ENCODE data around the gene MPPED1. TPM values are rescaled to one million over a fixed set of nuclear protein-coding genes. Genes with fewer than 3 reads are reported as not detected.
A peak's percentile ranks its signal among the peaks of the same experiment; 100 is the strongest.

The MPPED1 gene
- total and polyA plus RNA-seq, 3 experiments from 2014 or later = not detected

DNA sequence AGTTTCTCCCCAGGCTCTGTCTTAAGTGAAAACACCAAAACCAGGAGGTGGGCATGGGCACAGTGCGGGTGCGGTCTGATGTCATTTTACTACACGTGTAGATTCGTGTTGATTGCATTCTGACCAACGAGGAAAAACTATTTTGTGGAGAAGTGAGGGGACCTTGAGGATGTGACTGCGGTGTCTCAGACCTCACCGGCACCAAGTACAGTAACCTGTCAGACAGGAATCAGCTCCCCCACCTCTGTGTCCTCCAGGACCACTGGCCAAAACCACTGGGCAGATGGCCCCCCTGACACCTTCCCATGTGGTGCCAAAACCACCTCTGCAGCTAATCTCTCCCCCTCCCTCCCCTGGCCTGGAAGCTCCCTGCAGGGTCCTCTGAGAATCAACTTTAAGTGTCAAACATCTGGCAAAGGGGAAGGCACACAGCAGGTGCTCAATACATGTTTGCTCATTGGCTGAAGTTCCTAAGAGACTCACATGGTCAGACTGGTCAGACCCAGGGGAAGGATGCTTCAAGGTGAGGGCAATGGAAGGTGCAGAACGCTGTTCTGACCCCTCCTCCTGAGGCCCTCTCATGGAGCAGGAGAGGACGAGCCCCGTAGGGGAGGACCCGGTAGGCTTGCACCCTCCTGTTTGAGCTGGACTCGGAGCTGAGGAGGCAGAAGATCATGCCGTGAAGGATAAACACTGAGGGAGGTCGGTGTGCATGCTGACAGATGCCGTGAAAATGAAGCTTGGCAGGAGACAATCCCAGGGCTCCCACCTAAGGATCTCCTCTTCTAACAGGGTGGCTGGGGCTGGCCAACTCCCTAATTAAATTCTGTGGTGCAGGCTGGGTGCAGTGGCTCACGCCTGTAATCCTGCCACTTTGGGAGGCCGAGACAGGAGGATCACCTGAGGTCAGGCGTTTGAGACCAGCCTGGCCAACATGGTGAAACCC lies 129.9 kb downstream of the MPPED1 start:
- Mint-ChIP-seq H3K4me1 (no peaks in the 10 kb centered on the region), H3K36me3 (peaks cover 0 to 3% (median 0%) of the 10 kb centered on the region in 3 donors), H3K27me3 (peaks cover 15 to 53% of the 10 kb centered on the region in 2 donors), H3K27ac (no peak overlapping the region), H3K4me3 (no peak overlapping the region), H3K9me3 (peaks cover 0 to 2% (median 0%) of the 10 kb centered on the region in 5 donors)
- no peak overlapping the region for H3K4me3 ChIP-seq (ENCODE audit: low read length)
- no peaks in the 10 kb centered on the region for H3K36me3 ChIP-seq (ENCODE audit: insufficient read depth, low read length)
- DNase-seq = no peak
- CTCF ChIA-PET = no interaction called here
- H3K27me3 ChIP-seq (ENCODE audit: insufficient read depth, low read length, poor library complexity, severe bottlenecking) = peaks cover 4% of the 10 kb centered on the region
- no peaks in the 10 kb centered on the region for H3K4me1 ChIP-seq (ENCODE audit: insufficient read depth, low read length)
- no peak overlapping the region for H3K27ac ChIP-seq (ENCODE audit: low read depth, low read length)
- no peaks in the 10 kb centered on the region for H3K9me3 ChIP-seq (ENCODE audit: low read length)
- POLR2A ChIA-PET = no interaction called here

GRCh38 chr22:43542681-43543521 lies 131.1 kb downstream of the MPPED1 start:
- Histone ChIP-seq H3K9me3 (ENCODE audit: low read length) (no peaks in the 10 kb centered on the region), H3K27ac (ENCODE audit: low read depth, low read length) (no peak overlapping the region), H3K27me3 (ENCODE audit: insufficient read depth, low read length, poor library complexity, severe bottlenecking) (peaks cover 4% of the 10 kb centered on the region), H3K36me3 (ENCODE audit: insufficient read depth, low read length) (no peaks in the 10 kb centered on the region), H3K4me3 (ENCODE audit: low read length) (no peak overlapping the region), H3K4me1 (ENCODE audit: insufficient read depth, low read length) (no peaks in the 10 kb centered on the region)
- peaks cover 0 to 3% (median 0%) of the 10 kb centered on the region in 3 donors for H3K36me3 Mint-ChIP-seq
- H3K27me3 Mint-ChIP-seq = peaks cover 15 to 47% of the 10 kb centered on the region in 2 donors
- H3K4me3 Mint-ChIP-seq = no peak overlapping the region
- POLR2A ChIA-PET = no interaction called here
- no peak for DNase-seq
- H3K27ac Mint-ChIP-seq = no peak overlapping the region
- peaks cover 0 to 2% (median 0%) of the 10 kb centered on the region in 5 donors for H3K9me3 Mint-ChIP-seq
- H3K4me1 Mint-ChIP-seq = no peaks in the 10 kb centered on the region
- CTCF ChIA-PET = no interaction called here

DNA sequence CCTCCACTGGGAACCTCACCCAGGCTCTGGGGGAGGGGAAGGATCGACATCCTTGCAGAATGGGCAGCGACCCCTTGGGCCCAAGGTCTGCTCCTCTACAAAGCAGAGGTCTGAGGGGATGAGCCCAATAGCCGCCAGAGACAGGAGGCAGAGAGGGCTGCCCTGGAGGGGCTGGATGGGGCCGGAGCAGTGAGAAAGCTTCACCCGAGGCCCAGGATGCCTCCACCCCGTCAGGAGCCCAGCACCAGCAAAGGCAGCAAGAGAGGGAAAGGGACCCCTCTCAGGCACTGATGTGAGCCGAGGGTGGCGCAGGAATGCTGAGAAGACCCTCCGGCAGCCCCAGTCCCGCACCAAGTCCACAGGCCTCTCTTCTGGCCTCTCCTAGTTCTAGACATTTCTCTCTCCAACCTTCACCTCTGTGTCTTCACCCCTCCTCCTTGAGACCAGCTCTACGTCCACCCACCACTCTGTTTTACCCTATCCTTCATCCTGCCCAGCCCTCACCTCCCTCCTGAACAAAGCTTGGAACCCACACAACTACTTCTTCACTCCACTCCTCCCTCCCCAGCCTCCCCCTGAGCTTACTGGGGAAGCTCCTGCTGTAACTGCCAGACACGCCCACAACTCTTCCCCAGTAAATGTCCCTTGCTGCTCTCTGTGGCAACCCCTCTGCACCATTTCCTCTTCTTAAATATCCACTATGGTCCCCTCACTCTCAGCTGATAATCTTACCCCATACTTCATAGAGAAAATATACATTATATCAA lies 131.9 kb downstream of the MPPED1 start:
- CTCF ChIA-PET = no interaction called here
- Mint-ChIP-seq H3K27ac (no peak overlapping the region), H3K4me1 (no peaks in the 10 kb centered on the region), H3K4me3 (no peak overlapping the region), H3K36me3 (no peaks in the 10 kb centered on the region), H3K9me3 (no peaks in the 10 kb centered on the region), H3K27me3 (peaks cover 7 to 43% of the 10 kb centered on the region in 2 donors)
- Histone ChIP-seq H3K4me3 (ENCODE audit: low read length) (no peak overlapping the region), H3K9me3 (ENCODE audit: low read length) (no peaks in the 10 kb centered on the region), H3K27me3 (ENCODE audit: insufficient read depth, low read length, poor library complexity, severe bottlenecking) (peaks cover 4% of the 10 kb centered on the region), H3K27ac (ENCODE audit: low read depth, low read length) (no peak overlapping the region), H3K36me3 (ENCODE audit: insufficient read depth, low read length) (no peaks in the 10 kb centered on the region), H3K4me1 (ENCODE audit: insufficient read depth, low read length) (no peaks in the 10 kb centered on the region)
- POLR2A ChIA-PET = no interaction called here
- no peak for DNase-seq

DNA sequence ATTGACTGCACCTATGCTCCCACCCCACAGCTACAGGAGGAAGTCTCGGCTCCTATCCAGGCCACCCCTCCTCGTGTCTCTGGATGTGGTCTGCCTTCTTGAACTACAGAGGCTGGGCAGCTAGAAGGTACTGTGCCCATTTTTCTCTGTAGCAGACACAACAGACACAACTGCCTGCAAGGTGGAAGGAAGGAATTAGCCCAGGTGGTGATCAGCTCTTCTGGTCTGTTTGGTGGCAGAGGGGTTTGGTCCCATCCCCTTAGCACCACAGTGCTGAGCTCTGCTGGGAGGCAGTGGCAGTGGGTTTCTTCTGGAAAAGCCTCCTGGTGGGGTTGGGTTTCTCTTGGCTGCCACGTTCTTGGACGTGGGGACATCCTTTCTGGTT lies 132.5 kb downstream of the MPPED1 start:
- H3K9me3 Mint-ChIP-seq = no peaks in the 10 kb centered on the region
- ChIA-PET POLR2A (no interaction called here), CTCF (no interaction called here)
- H3K4me3 Mint-ChIP-seq = no peak overlapping the region
- H3K4me1 Mint-ChIP-seq = no peaks in the 10 kb centered on the region
- DNase-seq = no peak
- H3K27me3 ChIP-seq (ENCODE audit: insufficient read depth, low read length, poor library complexity, severe bottlenecking) = peaks cover 4% of the 10 kb centered on the region
- no peaks in the 10 kb centered on the region for H3K36me3 ChIP-seq (ENCODE audit: insufficient read depth, low read length)
- H3K27me3 Mint-ChIP-seq = peaks cover 5 to 40% of the 10 kb centered on the region in 2 donors
- no peak overlapping the region for H3K27ac ChIP-seq (ENCODE audit: low read depth, low read length)
- no peaks in the 10 kb centered on the region for H3K4me1 ChIP-seq (ENCODE audit: insufficient read depth, low read length)
- H3K4me3 ChIP-seq (ENCODE audit: low read length) = no peak overlapping the region
- no peaks in the 10 kb centered on the region for H3K9me3 ChIP-seq (ENCODE audit: low read length)
- H3K36me3 Mint-ChIP-seq = no peaks in the 10 kb centered on the region
- H3K27ac Mint-ChIP-seq = no peak overlapping the region

- no peaks in the 10 kb centered on the region for H3K36me3 ChIP-seq (ENCODE audit: insufficient read depth, low read length)
- Mint-ChIP-seq H3K4me1 (no peaks in the 10 kb centered on the region), H3K4me3 (no peak overlapping the region), H3K27ac (no peak overlapping the region), H3K36me3 (no peaks in the 10 kb centered on the region), H3K27me3 (peaks cover 5 to 30% of the 10 kb centered on the region in 2 donors), H3K9me3 (no peaks in the 10 kb centered on the region)
- peaks cover 4% of the 10 kb centered on the region for H3K27me3 ChIP-seq (ENCODE audit: insufficient read depth, low read length, poor library complexity, severe bottlenecking)
- ChIA-PET POLR2A (no interaction called here), CTCF (no interaction called here)
- H3K4me3 ChIP-seq (ENCODE audit: low read length) = no peak overlapping the region
- no peaks in the 10 kb centered on the region for H3K9me3 ChIP-seq (ENCODE audit: low read length)
- no peak for DNase-seq
- H3K4me1 ChIP-seq (ENCODE audit: insufficient read depth, low read length) = no peaks in the 10 kb centered on the region
- H3K27ac ChIP-seq (ENCODE audit: low read depth, low read length) = no peak overlapping the region
These were observed 134.4 kb downstream of the MPPED1 start for GRCh38 chr22:43546186-43546585.

GRCh38 chr22:43550024-43550620 lies 138.3 kb downstream of the MPPED1 start:
- Histone ChIP-seq H3K4me1 (ENCODE audit: insufficient read depth, low read length) (no peaks in the 10 kb centered on the region), H3K36me3 (ENCODE audit: insufficient read depth, low read length) (no peaks in the 10 kb centered on the region), H3K27ac (ENCODE audit: low read depth, low read length) (no peak overlapping the region), H3K4me3 (ENCODE audit: low read length) (no peak overlapping the region), H3K27me3 (ENCODE audit: insufficient read depth, low read length, poor library complexity, severe bottlenecking) (no peaks in the 10 kb centered on the region), H3K9me3 (ENCODE audit: low read length) (no peaks in the 10 kb centered on the region)
- Mint-ChIP-seq H3K4me1 (no peaks in the 10 kb centered on the region), H3K9me3 (no peaks in the 10 kb centered on the region), H3K27me3 (peaks cover 9 to 21% of the 10 kb centered on the region in 2 donors), H3K36me3 (no peaks in the 10 kb centered on the region), H3K4me3 (no peak overlapping the region), H3K27ac (peak overlapping the region in 2 of 8 donors; percentile 62 to 84)
- ChIA-PET CTCF (no interaction called here), POLR2A (no interaction called here)
- DNase-seq = no peak

GRCh38 chr22:43550672-43551071 lies 138.9 kb downstream of the MPPED1 start:
- DNase-seq = no peak
- H3K36me3 Mint-ChIP-seq = no peaks in the 10 kb centered on the region

More at GRCh38 chr22:43550672-43551071, 138.9 kb downstream of the MPPED1 start:
- Mint-ChIP-seq H3K27ac (peak overlapping the region in 1 of 8 donors; percentile 50), H3K9me3 (no peaks in the 10 kb centered on the region), H3K4me3 (no peak overlapping the region), H3K4me1 (no peaks in the 10 kb centered on the region), H3K27me3 (peaks cover 11 to 21% of the 10 kb centered on the region in 2 donors)
- POLR2A ChIA-PET = no interaction called here
- Histone ChIP-seq H3K4me3 (ENCODE audit: low read length) (no peak overlapping the region), H3K27ac (ENCODE audit: low read depth, low read length) (no peak overlapping the region), H3K27me3 (ENCODE audit: insufficient read depth, low read length, poor library complexity, severe bottlenecking) (no peaks in the 10 kb centered on the region), H3K4me1 (ENCODE audit: insufficient read depth, low read length) (no peaks in the 10 kb centered on the region), H3K36me3 (ENCODE audit: insufficient read depth, low read length) (no peaks in the 10 kb centered on the region), H3K9me3 (ENCODE audit: low read length) (no peaks in the 10 kb centered on the region)
- CTCF ChIA-PET = no interaction called here
